HG03575 (cell line): Measurements from ENCODE around the gene GABARAPL1.
"Not testable (repeated sequence)": the region's sequence is repeated elsewhere in the genome, so short reads cannot be mapped to it uniquely, and the experiment has no call there.

Experiments used
- ATAC-seq: cut with Tn5 transposase; IDR thresholded peaks from one replicate; pipeline ENCODE4 v1.9.1; 2021; ENCODE audit not compliant: unreplicated experiment, insufficient number of reproducible peaks, low FRiP score; ENCODE audit errors: extremely low read depth

GABARAPL1 gene

DNA sequence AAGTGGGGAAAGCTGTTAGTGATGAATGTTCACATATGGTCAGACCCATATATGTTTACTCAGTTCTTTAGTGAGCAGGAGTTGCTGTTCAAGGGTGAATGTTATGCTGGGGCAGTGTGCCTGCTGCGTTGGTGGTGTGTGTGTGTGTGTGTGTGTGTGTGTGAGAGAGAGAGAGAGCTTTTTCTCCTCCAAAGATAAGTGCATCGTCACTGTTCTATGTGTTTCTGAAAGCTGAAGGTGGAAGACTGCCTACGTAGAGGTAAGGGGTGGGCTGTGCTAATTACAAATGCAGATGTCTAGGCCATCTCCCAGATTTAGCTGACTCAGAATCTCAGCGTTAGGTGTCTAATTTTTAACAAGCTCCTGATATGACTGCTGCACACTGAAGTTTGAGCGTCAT lies 10.5 kb downstream of the GABARAPL1 start:
- ATAC-seq: no peak

DNA sequence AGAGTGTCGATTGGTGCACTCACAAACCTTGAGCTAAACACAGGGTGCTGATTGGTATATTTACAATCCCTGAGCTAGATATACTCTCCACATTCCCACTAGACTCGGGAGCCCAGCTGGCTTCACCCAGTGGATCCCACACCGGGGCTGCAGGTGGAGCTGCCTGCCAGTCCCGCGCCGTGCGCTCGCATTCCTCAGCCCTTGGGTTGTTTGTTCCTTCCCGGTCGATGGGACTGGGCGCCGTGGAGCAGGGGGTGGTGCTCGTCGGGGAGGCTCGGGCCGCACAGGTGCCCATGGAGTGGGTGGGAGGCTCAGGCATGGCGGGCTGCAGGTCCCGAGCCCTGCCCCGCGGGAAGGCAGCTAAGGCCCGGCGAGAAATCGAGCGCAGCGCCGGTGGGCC lies 12.7 kb downstream of the GABARAPL1 start:
- ATAC-seq: not testable (repeated sequence)

DNA sequence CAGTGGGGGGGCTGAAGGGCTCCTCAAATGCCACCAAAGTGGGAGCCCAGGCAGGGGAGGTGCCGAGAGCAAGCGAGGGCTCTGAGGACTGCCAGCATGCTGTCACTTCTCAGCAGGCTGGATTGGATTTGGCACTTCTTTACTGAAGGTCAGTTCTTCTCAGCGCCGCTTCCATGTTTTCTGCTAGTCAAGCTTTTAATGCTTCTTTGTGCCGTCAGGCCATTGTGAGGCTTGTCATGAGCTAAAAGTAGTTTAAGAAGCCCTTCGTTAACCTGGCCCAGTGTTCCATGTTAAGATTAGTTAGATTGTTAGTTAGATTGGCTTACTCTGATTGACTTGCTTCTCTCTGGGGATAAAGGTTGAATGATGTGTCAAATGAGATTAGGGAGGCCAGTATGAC lies 13.4 kb downstream of the GABARAPL1 start:
- ATAC-seq: no peak

DNA sequence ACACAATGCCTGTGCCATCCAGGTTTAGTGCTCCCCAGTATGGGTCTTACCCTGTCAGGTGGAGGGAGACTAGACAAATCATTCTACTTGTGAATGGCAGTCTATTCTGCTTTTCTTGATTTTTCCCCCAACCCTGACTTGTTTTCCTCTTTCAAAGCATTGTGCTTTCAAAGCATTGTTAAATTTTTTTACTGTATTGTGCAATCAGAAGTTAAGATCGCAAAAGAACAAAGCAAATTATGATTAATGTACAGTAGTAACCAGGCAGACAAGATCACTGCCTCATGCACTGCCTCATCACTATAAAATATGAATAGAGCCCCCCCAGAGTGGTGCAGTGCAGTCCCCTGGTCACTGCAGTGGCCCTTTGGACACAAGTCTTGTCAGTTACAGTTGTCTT lies 14.1 kb downstream of the GABARAPL1 start:
- no peak for ATAC-seq

DNA sequence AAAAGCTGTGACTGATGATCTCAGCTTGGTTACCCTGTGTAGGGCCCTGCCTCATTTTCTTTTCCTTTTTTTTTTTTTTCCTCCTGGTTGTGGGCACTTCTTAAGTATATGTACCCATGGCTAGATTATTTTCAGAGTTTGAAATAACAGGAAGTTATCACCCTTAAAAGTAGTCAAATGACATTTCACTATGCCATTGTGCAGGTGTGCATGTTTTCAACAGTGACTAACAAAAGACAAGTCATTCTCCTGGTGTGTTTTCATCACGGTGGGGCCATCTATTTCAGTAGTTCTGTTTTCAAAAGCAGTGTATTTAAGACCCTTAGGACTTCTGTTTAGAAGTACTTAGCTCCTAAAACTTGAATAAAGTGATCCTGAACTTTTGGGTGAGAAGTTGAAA lies 15.0 kb downstream of the GABARAPL1 start:
- no peak for ATAC-seq

DNA sequence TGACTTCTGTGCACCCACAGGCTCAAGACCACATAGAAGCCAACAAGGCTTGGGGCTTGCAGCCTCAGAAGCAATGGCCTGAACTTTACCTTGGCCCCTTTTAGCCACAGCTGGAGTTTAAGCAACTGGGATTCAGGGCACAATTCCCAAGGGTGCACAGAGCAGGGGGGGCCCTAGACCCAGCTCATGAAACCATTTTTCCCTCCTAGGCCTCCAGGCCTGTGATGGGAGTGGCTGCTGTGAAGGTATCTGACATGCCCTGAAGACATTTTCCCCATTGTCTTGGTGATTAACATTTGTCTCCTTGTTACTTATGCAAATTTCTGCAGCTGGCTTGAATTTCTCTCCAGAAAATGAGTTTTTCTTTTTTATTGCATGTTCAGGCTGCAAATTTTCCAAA lies 21.9 kb downstream of the GABARAPL1 start:
- no peak for ATAC-seq

DNA sequence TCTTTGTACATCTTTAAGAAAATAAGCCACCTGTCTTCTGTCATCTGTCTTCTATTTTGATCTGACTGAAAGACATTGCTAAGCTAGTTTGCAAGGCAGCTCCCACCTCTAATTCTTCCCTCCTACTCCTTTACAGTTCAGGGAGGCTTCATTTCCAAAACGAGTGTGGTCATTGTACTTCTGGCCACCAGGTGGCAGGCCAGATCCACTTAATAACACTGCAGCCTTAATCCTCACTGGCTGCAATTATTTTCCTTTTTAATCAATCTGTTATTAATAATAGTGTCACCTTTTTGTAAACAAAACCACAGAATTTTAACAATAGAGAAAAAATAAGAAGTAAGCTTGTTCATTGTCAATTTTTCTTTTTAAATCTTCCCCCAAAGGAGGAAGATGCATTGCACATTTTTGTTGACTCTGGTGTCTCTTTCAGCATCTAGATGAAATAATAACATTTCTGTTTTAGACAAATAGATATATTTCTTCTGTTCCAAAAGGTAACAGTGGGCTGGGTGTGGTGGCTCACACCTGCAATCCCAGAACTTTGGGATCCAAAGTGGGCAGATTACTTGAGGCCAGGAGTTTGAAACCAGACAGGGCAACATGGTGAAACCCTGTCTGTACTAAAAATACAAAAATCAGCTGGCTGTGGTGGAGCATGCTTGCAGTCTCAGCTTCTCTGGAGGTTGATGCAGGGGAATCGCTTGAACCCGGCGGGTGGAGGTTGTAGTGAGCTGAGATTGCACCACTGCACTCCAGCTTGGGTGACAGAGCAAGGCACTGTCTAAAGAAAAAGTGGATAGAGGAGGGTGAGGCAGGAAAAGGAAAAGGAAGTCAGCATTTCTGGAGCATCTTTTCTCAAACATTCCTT lies 23.3 kb downstream of the GABARAPL1 start:
- ATAC-seq: no peak

DNA sequence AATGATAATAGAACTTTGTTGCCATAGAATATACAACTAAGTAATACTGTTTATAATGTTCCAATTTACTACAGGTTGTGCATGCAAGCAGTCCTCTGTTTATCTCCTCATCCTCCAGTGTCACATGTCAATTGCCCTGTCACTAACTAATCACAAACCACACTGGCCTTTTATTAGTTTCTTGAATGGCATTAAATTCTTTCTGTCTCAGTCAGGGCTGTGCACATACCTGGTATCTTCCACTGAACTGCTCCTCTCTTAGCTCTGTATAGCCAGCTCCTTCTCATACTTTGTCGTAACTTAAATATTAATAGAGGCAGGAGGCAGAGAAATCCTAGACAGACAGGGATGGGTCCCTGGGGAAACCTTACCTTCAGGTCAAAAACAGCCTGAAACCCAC lies 24.0 kb downstream of the GABARAPL1 start:
- ATAC-seq: no peak

DNA sequence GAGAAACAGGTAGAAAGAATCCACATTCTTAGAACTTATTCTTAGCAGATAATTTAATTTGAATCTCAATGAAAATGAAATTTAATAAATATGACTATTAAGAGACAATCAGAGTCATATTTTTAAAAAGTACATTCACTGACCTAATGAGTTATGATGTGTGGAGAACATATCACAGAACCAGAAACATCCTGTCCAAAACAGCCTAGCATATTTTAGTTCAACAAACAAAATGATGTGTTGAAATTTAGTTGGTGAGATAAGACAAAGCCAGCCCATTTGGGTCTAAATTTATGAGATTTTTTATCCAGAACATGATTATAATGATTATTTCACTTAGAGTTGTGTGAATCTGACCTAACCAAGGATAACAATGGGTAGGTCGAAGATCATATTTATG lies 25.8 kb downstream of the GABARAPL1 start:
- no peak for ATAC-seq

DNA sequence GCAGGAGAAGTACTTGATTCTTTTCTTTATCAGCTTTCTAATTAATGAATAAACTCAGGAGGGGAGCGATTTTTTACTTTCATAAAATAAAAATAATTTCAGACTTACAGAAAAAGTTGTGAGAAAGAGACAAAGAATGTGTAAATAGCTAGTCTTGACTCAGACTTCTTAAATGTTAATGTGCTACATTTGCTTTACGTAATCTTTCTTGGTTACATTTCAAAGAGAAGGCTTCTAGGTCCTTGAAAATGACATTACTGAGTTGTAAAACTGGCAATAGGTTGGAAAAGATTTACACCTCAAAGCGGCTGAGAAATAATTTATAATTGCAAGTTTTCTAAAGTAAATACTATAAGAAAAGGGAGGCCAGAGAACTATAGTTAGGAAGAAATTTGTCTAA lies 28.6 kb downstream of the GABARAPL1 start:
- no peak for ATAC-seq

DNA sequence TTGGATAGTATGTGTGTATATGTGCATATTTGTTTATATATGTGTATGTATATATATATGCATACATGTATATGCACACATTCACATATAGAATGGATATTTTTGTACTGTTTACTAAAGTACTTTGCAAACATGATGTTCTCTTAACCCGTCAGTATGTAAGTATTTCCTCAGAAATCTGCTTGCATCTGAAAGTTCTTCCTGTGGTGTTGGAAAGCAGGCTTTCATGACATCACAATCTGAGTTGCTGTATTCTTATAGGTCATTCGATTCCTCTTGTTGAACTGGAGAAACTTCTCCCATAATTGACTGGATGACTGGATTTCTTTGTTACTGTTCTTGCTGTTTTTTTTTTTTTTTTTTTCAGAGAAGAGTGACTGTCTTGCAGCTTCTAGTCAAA lies 29.1 kb downstream of the GABARAPL1 start:
- ATAC-seq: no peak

DNA sequence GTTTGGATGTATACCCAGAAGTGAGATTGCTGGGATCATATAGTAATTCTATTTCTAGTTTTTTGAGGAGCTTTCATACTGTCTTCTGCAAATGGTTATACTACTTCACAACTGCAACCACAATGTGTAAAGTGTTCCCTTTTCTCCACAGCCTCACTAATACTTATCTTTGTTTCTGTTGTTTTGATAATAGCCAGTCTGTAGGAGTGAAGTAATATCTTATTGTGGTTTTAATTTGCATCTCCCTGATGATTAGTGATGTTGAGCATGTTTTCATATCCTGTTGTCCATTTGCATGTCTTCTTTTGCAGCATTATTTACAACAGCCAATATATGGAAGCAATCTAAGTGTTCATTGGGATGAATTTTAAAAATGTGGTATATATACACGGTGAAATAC lies 29.9 kb downstream of the GABARAPL1 start:
- no peak for ATAC-seq

DNA sequence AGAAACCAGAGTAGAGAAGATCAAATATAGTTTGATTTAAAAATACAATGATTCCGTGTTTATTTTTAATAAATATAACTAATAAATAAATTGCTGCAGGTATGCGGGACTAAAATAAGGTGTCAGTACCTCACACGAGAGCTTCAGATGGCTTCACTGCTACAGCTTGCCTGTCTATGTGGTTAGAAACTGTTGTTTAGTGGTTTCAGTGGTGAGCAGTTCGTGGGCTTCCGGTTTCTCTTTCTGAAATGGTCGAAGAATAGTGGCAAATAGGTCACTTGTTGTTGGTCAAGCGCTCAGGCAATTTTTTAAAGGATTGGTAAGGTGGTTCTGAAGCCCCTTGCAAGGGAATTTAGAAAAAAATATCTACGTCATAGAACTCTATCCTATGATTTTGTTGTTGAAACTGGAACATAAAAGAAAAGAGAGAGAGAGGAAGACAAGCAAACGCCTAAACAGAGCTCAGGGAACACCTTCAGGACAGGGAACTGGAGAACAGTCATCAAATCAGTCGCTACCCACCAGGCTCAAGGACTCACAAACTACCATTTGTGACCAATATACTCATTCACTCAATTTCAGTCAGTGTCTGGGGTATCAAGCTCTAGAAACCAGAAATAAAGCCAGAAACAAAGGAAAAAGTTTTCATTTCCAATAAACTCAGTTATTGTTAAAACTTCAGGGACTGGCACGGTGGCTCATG lies 31.3 kb downstream of the GABARAPL1 start:
- no peak for ATAC-seq

DNA sequence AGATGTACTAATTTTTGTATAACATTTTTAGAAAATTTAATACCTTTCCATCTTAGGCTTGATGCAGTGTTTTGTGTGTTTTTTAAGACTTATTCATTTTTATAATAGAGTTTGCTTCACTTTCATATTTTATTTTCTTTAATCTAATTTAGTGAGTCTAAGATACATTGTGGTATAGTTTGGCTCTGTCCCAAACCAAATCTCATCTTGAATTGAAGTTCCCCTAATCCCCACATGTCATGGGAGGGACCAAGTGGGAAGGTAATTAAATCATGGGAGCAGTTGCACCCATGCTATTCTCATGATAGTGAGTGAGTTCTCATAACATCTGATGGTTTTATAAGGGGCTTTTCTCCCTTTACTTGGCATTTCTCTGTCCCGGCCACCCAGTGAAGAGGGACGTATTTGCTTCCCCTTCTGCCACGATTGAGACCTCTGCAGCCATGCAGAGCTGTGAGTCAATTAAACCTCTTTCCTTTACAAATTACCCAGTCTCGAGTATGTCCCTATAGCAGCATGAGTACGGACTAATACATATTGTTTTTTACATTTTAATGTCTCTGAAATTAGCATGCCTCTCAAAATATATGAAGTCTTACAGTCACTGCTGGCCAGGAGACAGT lies 34.9 kb downstream of the GABARAPL1 start:
- ATAC-seq: no peak

DNA sequence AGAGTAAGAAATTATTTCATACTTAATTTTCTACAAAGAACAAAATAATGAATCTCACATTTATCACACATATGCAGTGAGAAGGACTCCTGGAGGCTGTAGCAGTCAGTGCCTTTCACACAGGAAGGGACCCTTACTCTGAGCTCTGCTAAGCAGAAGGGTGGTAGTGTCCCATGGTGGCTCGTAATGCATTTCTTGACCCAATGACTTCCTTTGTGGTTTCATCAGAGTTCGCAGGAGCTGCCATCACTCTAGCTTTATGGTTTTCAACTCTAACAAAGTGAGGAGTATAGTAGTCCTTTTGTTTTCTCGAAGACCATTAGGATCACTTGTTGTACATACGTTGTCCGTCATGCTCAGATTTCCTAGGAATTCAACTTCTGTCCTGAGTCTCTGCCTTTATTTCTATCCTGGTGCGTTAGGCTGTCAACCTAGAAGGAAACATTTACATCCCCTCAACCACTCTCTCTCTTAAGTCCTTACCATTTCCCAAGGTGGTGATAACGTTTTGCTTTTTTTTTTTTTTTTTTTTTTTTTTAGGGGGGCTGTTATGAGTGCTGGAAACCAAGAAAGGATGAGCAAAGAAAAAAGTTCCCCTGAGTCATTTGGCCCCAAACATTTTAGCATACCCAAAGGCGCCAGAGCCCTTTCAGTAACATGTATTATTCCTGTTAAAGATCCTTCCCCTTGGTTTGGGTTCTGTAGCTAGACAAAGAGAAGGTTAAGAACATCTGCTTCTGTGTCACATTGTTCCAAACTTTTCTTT lies 37.2 kb downstream of the GABARAPL1 start:
- no peak for ATAC-seq

DNA sequence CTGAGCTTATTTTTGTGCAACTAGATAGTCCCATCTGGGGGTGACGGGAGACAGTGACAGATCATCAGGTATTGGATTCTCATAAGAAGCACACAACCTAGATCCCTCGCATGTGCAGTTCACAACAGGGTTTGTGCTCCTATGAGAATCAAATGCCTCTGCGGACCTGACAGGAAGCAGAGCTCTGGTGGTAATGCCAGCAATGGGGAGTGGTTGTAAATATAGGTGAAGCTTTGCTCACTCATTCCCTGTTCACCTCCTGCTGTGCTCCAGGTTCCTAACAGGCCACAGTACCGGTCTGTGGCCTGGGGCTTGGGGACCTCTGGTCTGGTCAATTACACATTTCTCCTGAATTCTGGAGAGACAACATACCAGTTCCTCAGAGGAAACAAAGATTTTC lies 39.0 kb downstream of the GABARAPL1 start:
- ATAC-seq: no peak

DNA sequence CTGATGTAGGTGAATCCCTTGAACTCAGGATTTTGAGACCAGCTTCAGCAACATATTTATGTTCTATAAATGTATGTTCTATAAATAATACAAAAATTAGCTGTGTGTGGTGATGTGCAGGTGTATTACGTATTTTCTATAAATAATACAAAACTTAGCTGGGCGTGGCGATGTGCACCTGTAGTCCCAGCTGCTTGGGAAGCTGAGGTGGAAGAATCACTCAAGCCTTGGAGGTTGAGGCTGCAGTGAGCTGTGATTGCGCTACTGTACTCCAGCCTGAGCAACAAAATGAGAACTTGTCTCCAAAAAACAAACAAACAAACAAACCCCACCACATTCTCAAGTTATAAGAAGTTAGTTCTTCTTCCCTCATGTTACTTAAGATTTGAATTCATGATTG lies 39.5 kb downstream of the GABARAPL1 start:
- no peak for ATAC-seq

DNA sequence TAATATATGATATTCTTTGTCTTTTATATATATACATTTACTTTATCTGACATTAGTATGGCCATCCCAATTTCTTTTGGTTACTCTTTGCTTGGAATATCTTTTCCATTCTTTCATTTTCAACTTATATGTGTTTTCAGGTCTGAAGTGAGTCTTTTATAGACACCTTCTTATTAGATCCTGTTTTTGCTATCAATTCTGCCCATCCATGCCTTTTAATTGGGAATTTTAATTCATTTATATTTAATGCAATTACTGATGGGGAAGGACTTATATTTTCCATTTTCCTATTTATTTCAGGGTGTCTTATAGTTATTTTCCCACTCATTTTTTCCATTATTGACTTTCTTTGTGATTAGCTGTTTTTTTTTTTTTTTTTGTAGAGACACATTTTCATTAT lies 43.4 kb downstream of the GABARAPL1 start:
- ATAC-seq: no peak

DNA sequence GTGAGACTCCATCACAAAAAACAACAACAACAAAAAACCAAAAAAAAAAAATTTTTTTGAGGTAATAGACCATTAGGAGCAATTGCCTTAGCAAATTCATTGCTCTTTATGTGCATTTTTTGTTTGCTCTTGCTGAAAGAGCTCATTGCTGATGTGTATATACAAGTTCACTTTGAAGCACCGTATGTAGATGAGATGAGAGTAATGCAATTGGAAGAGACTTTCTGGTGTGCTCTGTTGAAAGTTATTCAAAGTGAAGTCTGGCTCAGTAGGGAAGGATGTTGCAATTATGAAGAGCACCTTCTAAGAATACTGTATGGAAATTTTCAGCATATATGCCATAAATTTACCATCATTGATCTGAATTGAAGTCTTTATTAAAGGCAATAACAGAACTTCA lies 48.2 kb downstream of the GABARAPL1 start:
- ATAC-seq: no peak
